K562 (cell line): ENCODE measurements around the gene IFT172. TPM values are rescaled to one million over a fixed set of nuclear protein-coding genes. Genes with fewer than 3 reads are reported as not detected.

ENCODE experiments used
- BCOR ChIP-seq: fragments of 450-650 bp; IDR thresholded peaks from 2 replicates; pipeline ENCODE4 v1.6.1; 2016
- FOXK2 ChIP-seq, 2 experiments: fragments of 450-650 bp; IDR thresholded peaks in 1 of 2; conservative IDR thresholded peaks in 1 of 2; 2 replicates each; pipeline ENCODE4 v1.6.1; 2016; ENCODE audit warnings: low read depth in 2 of 2, mild to moderate bottlenecking in 1 of 2
- HDAC2 ChIP-seq: fragments of 450-650 bp; IDR thresholded peaks from 2 replicates; pipeline ENCODE4 v1.6.1; 2016; ENCODE audit warnings: mild to moderate bottlenecking
- MEIS2 ChIP-seq: fragments of 450-650 bp; IDR thresholded peaks from 2 replicates; pipeline ENCODE4 v1.6.1; 2014; ENCODE audit warnings: mild to moderate bottlenecking; ENCODE audit not compliant: partially characterized antibody
- RBM34 ChIP-seq: fragments of 200-400 bp; formaldehyde crosslinking; IDR thresholded peaks from 2 replicates; pipeline ENCODE4 v1.6.1; 2018; ENCODE audit warnings: low read length, borderline replicate concordance; ENCODE audit not compliant: insufficient read depth
- SPI1 ChIP-seq: IDR thresholded peaks from 2 replicates; pipeline ENCODE4 v1.6.1; 2011; ENCODE audit warnings: low read depth, low read length, control low read depth, borderline replicate concordance
- TBP ChIP-seq: optimal IDR thresholded peaks from 2 replicates; pipeline ENCODE3; 2011; ENCODE audit warnings: low read depth, low read length, improper control_type of control experiment
- ZNF134 ChIP-seq: fragments of 250-450 bp; sonication (Bioruptor Pico); conservative IDR thresholded peaks from 2 replicates; pipeline ENCODE4 v1.4.0; 2020
- polyA plus RNA-seq, 8 experiments: library from polyadenylated mRNA; depleted of rRNA in 4 of 8; stranded (reverse) in 5 of 8; unstranded in 3 of 8; fragments of >200 nt; fragmentation: Nextera tagmentation in 2 of 8; fragmentation: Illumina TruSeq in 1 of 8; extraction: Ambion mirVana in 2 of 8; extraction: Trizol in 1 of 8; gene quantifications; 2 replicates each; pipeline versions ENCODE4 v1.2.1 to v1.2.3, GENCODE V29; 2011 to 2014; ENCODE audit warnings: inconsistent platforms in 1 of 8, missing spikeins in 1 of 8
- total RNA-seq, 7 experiments: library from RNA; depleted of rRNA in 6 of 7; stranded (reverse); fragments of >200 nt in 6 of 7; fragmentation: Illumina TruSeq in 2 of 7; extraction: Trizol in 2 of 7; gene quantifications; 2 replicates each; pipeline versions ENCODE4 v1.2.1 to v1.2.3, GENCODE V29; 2011 to 2021; ENCODE audit warnings: low replicate concordance in 1 of 7
- TF ChIP-seq, protein P1 (sequence below), 2 experiments: fragments of 450-650 bp; formaldehyde crosslinking in 1 of 2; IDR thresholded peaks; 2 replicates each; pipeline versions ENCODE4 v1.4.0 to v1.6.1; 2014 to 2020; ENCODE audit warnings: mild to moderate bottlenecking in 2 of 2, borderline replicate concordance in 1 of 2, low read depth in 1 of 2
- TF ChIP-seq, protein P2 (sequence below): fragments of 450-650 bp; IDR thresholded peaks from 2 replicates; pipeline ENCODE4 v1.6.1; 2018; ENCODE audit not compliant: partially characterized antibody
- TF ChIP-seq, protein P3 (sequence below), 2 experiments: IDR thresholded peaks; 2 replicates each; pipeline ENCODE4 v1.6.1; 2011; ENCODE audit warnings: borderline replicate concordance in 1 of 2, control low read depth in 1 of 2, low read depth in 1 of 2, low read length in 1 of 2, mild to moderate bottlenecking in 1 of 2, mixed read lengths in 1 of 2, moderate library complexity in 1 of 2; ENCODE audit not compliant: insufficient read depth in 1 of 2, insufficient read length in 1 of 2, poor library complexity in 1 of 2, severe bottlenecking in 1 of 2; ENCODE audit errors: extremely low read depth in 1 of 2
- TF ChIP-seq, protein P4 (sequence below): fragments of 450-650 bp; IDR thresholded peaks from 2 replicates; pipeline ENCODE4 v1.6.1; 2014; ENCODE audit warnings: low read depth, mild to moderate bottlenecking, moderate library complexity, borderline replicate concordance

The IFT172 gene
- total and polyA plus RNA-seq, 9 of the 15 experiments (the other 6 are each of a cell fraction or from before 2014, with no cell fraction given): 5.6 to 19.1 (median 13.5) TPM

DNA sequence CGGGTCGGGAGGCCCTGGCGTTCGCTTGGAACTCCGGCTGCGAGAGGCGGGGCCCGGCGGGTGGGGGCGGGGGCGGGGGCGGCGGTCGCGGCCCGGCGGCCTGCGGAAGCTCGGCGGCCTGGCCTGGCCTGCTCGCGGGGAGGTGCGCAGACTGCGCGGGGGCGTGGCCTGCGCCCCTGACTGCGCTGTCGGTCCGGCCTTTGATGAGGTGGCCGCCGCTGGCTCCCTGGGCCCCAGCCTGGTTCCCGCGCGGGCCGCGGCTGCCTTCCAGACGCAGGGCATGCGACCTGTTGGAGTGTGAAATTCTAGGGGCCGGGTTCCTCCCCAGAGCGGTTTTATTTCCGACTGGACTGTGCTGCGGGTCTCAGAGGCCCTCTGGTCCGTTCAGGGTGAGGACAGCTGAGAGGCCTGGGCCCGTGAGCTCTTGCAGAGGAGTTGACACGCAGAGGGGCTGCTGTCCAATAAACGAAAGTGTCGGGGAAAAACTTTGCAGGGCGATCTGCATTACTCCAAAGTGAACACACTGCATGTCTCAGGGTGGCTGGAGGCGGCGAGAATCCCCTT, 60.5 kb downstream of the IFT172 start (continued):
- TF ChIP-seq, protein P1, sequence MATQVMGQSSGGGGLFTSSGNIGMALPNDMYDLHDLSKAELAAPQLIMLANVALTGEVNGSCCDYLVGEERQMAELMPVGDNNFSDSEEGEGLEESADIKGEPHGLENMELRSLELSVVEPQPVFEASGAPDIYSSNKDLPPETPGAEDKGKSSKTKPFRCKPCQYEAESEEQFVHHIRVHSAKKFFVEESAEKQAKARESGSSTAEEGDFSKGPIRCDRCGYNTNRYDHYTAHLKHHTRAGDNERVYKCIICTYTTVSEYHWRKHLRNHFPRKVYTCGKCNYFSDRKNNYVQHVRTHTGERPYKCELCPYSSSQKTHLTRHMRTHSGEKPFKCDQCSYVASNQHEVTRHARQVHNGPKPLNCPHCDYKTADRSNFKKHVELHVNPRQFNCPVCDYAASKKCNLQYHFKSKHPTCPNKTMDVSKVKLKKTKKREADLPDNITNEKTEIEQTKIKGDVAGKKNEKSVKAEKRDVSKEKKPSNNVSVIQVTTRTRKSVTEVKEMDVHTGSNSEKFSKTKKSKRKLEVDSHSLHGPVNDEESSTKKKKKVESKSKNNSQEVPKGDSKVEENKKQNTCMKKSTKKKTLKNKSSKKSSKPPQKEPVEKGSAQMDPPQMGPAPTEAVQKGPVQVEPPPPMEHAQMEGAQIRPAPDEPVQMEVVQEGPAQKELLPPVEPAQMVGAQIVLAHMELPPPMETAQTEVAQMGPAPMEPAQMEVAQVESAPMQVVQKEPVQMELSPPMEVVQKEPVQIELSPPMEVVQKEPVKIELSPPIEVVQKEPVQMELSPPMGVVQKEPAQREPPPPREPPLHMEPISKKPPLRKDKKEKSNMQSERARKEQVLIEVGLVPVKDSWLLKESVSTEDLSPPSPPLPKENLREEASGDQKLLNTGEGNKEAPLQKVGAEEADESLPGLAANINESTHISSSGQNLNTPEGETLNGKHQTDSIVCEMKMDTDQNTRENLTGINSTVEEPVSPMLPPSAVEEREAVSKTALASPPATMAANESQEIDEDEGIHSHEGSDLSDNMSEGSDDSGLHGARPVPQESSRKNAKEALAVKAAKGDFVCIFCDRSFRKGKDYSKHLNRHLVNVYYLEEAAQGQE (IDR thresholded peaks at IDR 0.05; ENCODE audit: borderline replicate concordance): peak; percentile 44
- TF ChIP-seq, protein P1 (CRISPR knock-in tag; IDR thresholded peaks at IDR 0.05; ENCODE audit: low read depth): no peak
- TF ChIP-seq SPI1 (no peak), HDAC2 (peak; percentile 41; the same call in 1 of the 2 replicates), TBP (peak; percentile 64), MEIS2 (peak; percentile 74), FOXK2 (conservative IDR thresholded peaks at IDR 0.05 in 1 of 2, IDR thresholded peaks at IDR 0.05 in 1 of 2; ENCODE audit: low read depth in 2 of 2) (no peak), RBM34 (no peak), ZNF134 (CRISPR knock-in tag) (no peak), BCOR (0 out of 2 replicates have a peak, but pooled peaks have one; percentile 15)
- TF ChIP-seq, protein P2, sequence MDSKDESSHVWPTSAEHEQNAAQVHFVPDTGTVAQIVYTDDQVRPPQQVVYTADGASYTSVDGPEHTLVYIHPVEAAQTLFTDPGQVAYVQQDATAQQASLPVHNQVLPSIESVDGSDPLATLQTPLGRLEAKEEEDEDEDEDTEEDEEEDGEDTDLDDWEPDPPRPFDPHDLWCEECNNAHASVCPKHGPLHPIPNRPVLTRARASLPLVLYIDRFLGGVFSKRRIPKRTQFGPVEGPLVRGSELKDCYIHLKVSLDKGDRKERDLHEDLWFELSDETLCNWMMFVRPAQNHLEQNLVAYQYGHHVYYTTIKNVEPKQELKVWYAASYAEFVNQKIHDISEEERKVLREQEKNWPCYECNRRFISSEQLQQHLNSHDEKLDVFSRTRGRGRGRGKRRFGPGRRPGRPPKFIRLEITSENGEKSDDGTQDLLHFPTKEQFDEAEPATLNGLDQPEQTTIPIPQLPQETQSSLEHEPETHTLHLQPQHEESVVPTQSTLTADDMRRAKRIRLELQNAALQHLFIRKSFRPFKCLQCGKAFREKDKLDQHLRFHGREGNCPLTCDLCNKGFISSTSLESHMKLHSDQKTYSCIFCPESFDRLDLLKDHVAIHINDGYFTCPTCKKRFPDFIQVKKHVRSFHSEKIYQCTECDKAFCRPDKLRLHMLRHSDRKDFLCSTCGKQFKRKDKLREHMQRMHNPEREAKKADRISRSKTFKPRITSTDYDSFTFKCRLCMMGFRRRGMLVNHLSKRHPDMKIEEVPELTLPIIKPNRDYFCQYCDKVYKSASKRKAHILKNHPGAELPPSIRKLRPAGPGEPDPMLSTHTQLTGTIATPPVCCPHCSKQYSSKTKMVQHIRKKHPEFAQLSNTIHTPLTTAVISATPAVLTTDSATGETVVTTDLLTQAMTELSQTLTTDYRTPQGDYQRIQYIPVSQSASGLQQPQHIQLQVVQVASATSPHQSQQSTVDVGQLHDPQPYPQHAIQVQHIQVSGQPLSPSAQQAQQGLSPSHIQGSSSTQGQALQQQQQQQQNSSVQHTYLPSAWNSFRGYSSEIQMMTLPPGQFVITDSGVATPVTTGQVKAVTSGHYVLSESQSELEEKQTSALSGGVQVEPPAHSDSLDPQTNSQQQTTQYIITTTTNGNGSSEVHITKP: no peak
- TF ChIP-seq, protein P3, sequence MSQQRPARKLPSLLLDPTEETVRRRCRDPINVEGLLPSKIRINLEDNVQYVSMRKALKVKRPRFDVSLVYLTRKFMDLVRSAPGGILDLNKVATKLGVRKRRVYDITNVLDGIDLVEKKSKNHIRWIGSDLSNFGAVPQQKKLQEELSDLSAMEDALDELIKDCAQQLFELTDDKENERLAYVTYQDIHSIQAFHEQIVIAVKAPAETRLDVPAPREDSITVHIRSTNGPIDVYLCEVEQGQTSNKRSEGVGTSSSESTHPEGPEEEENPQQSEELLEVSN (IDR thresholded peaks at IDR 0.05; ENCODE audit: borderline replicate concordance in 1 of 2, extremely low read depth in 1 of 2, insufficient read depth in 1 of 2, insufficient read length in 1 of 2, low read depth in 1 of 2, low read length in 1 of 2, poor library complexity in 1 of 2, severe bottlenecking in 1 of 2): peak; percentile 61 to 93
- TF ChIP-seq, protein P4, sequence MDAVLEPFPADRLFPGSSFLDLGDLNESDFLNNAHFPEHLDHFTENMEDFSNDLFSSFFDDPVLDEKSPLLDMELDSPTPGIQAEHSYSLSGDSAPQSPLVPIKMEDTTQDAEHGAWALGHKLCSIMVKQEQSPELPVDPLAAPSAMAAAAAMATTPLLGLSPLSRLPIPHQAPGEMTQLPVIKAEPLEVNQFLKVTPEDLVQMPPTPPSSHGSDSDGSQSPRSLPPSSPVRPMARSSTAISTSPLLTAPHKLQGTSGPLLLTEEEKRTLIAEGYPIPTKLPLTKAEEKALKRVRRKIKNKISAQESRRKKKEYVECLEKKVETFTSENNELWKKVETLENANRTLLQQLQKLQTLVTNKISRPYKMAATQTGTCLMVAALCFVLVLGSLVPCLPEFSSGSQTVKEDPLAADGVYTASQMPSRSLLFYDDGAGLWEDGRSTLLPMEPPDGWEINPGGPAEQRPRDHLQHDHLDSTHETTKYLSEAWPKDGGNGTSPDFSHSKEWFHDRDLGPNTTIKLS: peak; percentile 89
